A549 (cell line): ENCODE data around the gene LUZP4.

Experiments
- CHD2 ChIP-seq: fragments of 150-350 bp; IDR thresholded peaks from 2 replicates; pipeline ENCODE4 v1.6.1; 2014; ENCODE audit warnings: low read length; ENCODE audit not compliant: partially characterized antibody
- HOXB13 ChIP-seq: fragments of 250-450 bp; sonication (Bioruptor Pico); IDR thresholded peaks from 2 replicates; pipeline ENCODE4 v1.5.0; 2020; ENCODE audit warnings: low read depth, mild to moderate bottlenecking, moderate library complexity
- MAX ChIP-seq: IDR thresholded peaks from 2 replicates; pipeline ENCODE4 v1.6.1; 2012
- TF ChIP-seq, protein P1 (sequence below): fragments of >200 bp; sonication (Bioruptor Twin); formaldehyde crosslinking; IDR thresholded peaks from 3 replicates; pipeline ENCODE4 v1.5.1; 2016
- TF ChIP-seq, protein P2 (sequence below): IDR thresholded peaks from 2 replicates; pipeline ENCODE4 v1.6.1; 2012

DNA sequence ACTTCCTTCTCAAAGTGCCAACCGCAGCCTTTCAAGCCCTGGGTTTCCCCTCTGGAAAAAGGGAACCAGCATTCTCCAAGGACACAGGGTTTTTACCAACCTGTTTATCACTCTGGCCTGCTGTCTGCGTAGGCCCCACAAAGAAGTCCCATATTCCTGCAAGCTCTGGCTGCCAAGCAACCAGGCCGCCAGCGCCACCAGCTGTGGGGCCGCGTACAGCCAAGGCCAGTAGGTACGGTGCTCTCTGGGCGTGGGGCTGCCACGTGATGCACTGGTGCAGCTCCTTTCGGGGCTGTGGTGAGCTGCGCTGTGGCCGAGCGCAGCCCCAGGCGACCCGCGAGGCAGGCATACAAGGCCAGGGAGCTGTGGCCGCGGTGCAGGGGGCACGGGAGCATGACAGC lies 22.1 kb downstream of the LUZP4 start:
- TF ChIP-seq CHD2 (no peak), MAX (no peak), HOXB13 (CRISPR knock-in tag) (no peak)
- TF ChIP-seq, protein P1, sequence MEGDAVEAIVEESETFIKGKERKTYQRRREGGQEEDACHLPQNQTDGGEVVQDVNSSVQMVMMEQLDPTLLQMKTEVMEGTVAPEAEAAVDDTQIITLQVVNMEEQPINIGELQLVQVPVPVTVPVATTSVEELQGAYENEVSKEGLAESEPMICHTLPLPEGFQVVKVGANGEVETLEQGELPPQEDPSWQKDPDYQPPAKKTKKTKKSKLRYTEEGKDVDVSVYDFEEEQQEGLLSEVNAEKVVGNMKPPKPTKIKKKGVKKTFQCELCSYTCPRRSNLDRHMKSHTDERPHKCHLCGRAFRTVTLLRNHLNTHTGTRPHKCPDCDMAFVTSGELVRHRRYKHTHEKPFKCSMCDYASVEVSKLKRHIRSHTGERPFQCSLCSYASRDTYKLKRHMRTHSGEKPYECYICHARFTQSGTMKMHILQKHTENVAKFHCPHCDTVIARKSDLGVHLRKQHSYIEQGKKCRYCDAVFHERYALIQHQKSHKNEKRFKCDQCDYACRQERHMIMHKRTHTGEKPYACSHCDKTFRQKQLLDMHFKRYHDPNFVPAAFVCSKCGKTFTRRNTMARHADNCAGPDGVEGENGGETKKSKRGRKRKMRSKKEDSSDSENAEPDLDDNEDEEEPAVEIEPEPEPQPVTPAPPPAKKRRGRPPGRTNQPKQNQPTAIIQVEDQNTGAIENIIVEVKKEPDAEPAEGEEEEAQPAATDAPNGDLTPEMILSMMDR: no peak
- TF ChIP-seq, protein P2, sequence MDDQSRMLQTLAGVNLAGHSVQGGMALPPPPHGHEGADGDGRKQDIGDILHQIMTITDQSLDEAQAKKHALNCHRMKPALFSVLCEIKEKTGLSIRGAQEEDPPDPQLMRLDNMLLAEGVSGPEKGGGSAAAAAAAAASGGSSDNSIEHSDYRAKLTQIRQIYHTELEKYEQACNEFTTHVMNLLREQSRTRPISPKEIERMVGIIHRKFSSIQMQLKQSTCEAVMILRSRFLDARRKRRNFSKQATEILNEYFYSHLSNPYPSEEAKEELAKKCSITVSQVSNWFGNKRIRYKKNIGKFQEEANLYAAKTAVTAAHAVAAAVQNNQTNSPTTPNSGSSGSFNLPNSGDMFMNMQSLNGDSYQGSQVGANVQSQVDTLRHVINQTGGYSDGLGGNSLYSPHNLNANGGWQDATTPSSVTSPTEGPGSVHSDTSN: no peak
